ENCODE data around the gene PON3. TPM values are rescaled to one million over a fixed set of nuclear protein-coding genes. Genes with fewer than 3 reads are reported as not detected.

The PON3 gene
- total RNA-seq, 1 experiment from 2014 or later, result 15.0 TPM

GRCh38 chr7:95340491-95340890 lies 55.7 kb downstream of the PON3 start:
- DNase-seq, result no peak
- Mint-ChIP-seq H3K4me1 (ENCODE audit: low read depth, unreplicated experiment) (no peaks in the 10 kb centered on the region), H3K36me3 (ENCODE audit: insufficient read depth, unreplicated experiment) (no peaks in the 10 kb centered on the region), H3K4me3 (ENCODE audit: unreplicated experiment) (no peak overlapping the region), H3K27me3 (ENCODE audit: insufficient read depth, unreplicated experiment) (no peaks in the 10 kb centered on the region), H3K9me3 (ENCODE audit: unreplicated experiment) (no peaks in the 10 kb centered on the region), H3K27ac (ENCODE audit: unreplicated experiment) (no peak overlapping the region)
- no peak overlapping the region for H3K4me3 ChIP-seq (ENCODE audit: low read depth, low read length)
- no peak for TF ChIP-seq CTCF (IDR thresholded peaks at IDR 0.05; ENCODE audit: insufficient read depth in 1 of 2, low read depth in 1 of 2, low read length in 1 of 2, severe bottlenecking in 1 of 2, unreplicated experiment in 1 of 2)
- H3K9me3 ChIP-seq, result no peaks in the 10 kb centered on the region
- H3K27me3 ChIP-seq (replicated peaks; ENCODE audit: control insufficient read depth, insufficient read depth, low read length), result no peaks in the 10 kb centered on the region
- ChIA-PET CTCF (interaction anchor here (0.7 kb wide), 1 partner anchor 55 kb away, joined by 3 read pairs; the partner anchor contains the start of gene PON3), POLR2A (no interaction called here)
- H3K4me1 ChIP-seq, result no peaks in the 10 kb centered on the region; the same call in 1 of the 2 replicates
- no peaks in the 10 kb centered on the region for H3K36me3 ChIP-seq (ENCODE audit: control insufficient read depth, insufficient read depth, low read length)
- BruUV-seq (replicated peaks), result no TSS peak
- intact Hi-C loops (cut with micrococcal nuclease; ENCODE audit: unreplicated experiment), result no loop called here

DNA sequence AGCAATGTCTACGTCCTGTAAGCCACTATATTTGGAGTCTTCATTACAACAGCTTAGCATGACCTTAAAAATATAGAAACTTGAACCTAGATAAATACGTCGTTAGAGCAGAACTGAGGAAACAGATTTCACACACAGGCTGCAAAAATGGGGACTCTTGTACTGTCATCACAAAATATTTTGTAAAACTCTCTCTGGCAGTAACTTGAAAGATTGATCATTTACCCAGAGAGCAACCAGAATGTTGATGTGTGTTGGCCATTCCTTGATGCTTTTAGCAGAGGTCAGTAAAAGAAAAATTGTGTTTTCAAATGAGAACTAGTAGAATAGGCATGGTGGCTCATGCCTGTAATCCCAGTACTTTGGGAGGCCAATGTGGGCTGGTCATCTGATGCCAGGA lies 57.3 kb downstream of the PON3 start:
- no peaks in the 10 kb centered on the region for H3K36me3 Mint-ChIP-seq (ENCODE audit: insufficient read depth, unreplicated experiment)
- no peak overlapping the region for H3K27ac Mint-ChIP-seq (ENCODE audit: unreplicated experiment)
- Histone ChIP-seq H3K27me3 (replicated peaks; ENCODE audit: control insufficient read depth, insufficient read depth, low read length) (no peaks in the 10 kb centered on the region), H3K4me1 (no peaks in the 10 kb centered on the region; the same call in 1 of the 2 replicates), H3K4me3 (ENCODE audit: low read depth, low read length) (no peak overlapping the region), H3K36me3 (ENCODE audit: control insufficient read depth, insufficient read depth, low read length) (no peaks in the 10 kb centered on the region), H3K9me3 (no peaks in the 10 kb centered on the region)
- no TSS peak for BruUV-seq (replicated peaks)
- no peak for DNase-seq
- CTCF ChIA-PET, result no interaction called here
- intact Hi-C loops (cut with micrococcal nuclease; ENCODE audit: unreplicated experiment), result no loop called here
- POLR2A ChIA-PET, result no interaction called here
- H3K4me3 Mint-ChIP-seq (ENCODE audit: unreplicated experiment), result no peak overlapping the region
- H3K27me3 Mint-ChIP-seq (ENCODE audit: insufficient read depth, unreplicated experiment), result no peaks in the 10 kb centered on the region
- H3K9me3 Mint-ChIP-seq (ENCODE audit: unreplicated experiment), result no peaks in the 10 kb centered on the region
- TF ChIP-seq CTCF (IDR thresholded peaks at IDR 0.05; ENCODE audit: insufficient read depth in 1 of 2, low read depth in 1 of 2, low read length in 1 of 2, severe bottlenecking in 1 of 2, unreplicated experiment in 1 of 2), result no peak
- H3K4me1 Mint-ChIP-seq (ENCODE audit: low read depth, unreplicated experiment), result no peaks in the 10 kb centered on the region

DNA sequence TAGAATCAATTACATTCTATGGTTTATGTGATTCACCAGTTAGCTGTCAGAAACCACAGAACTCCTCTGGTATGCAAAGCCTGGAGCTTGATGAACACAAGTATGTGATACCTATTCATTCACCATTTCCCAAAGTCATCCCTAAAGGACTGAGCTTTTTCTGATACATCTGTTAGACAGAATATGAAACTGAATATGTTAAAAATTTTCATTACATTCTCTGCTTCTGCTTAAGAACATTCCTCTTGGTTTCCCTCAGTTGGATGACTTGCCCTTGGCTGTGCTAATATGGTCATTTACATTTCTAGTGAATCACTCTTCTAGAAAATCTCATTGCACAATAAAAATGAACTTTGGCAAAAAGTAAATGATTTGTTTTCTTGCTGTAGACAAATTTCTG lies 61.1 kb downstream of the PON3 start:
- CTCF ChIA-PET, result no interaction called here
- H3K27me3 Mint-ChIP-seq (ENCODE audit: insufficient read depth, unreplicated experiment), result no peaks in the 10 kb centered on the region
- no peaks in the 10 kb centered on the region for H3K4me1 Mint-ChIP-seq (ENCODE audit: low read depth, unreplicated experiment)

More for the DNA sequence above, 61.1 kb downstream of the PON3 start:
- no peak for TF ChIP-seq CTCF (IDR thresholded peaks at IDR 0.05; ENCODE audit: insufficient read depth in 1 of 2, low read depth in 1 of 2, low read length in 1 of 2, severe bottlenecking in 1 of 2, unreplicated experiment in 1 of 2)
- Mint-ChIP-seq H3K4me3 (ENCODE audit: unreplicated experiment) (no peak overlapping the region), H3K27ac (ENCODE audit: unreplicated experiment) (no peak overlapping the region), H3K36me3 (ENCODE audit: insufficient read depth, unreplicated experiment) (no peaks in the 10 kb centered on the region), H3K9me3 (ENCODE audit: unreplicated experiment) (no peaks in the 10 kb centered on the region)
- Histone ChIP-seq H3K9me3 (no peaks in the 10 kb centered on the region), H3K36me3 (ENCODE audit: control insufficient read depth, insufficient read depth, low read length) (no peaks in the 10 kb centered on the region), H3K27me3 (replicated peaks; ENCODE audit: control insufficient read depth, insufficient read depth, low read length) (no peaks in the 10 kb centered on the region), H3K4me3 (ENCODE audit: low read depth, low read length) (no peak overlapping the region), H3K4me1 (no peaks in the 10 kb centered on the region; the same call in 1 of the 2 replicates)
- DNase-seq, result no peak
- POLR2A ChIA-PET, result no interaction called here
- intact Hi-C loops (cut with micrococcal nuclease; ENCODE audit: unreplicated experiment), result no loop called here
- no TSS peak for BruUV-seq (replicated peaks)
